GM18861 (cell line): ENCODE results near the gene TMED3.
"Not testable (repeated sequence)": the region's sequence is repeated elsewhere in the genome, so short reads cannot be mapped to it uniquely, and the experiment has no call there.

Experiments
- ATAC-seq: cut with Tn5 transposase; IDR thresholded peaks from one replicate; pipeline ENCODE4 v1.9.1; 2021; ENCODE audit not compliant: unreplicated experiment

The TMED3 gene

DNA sequence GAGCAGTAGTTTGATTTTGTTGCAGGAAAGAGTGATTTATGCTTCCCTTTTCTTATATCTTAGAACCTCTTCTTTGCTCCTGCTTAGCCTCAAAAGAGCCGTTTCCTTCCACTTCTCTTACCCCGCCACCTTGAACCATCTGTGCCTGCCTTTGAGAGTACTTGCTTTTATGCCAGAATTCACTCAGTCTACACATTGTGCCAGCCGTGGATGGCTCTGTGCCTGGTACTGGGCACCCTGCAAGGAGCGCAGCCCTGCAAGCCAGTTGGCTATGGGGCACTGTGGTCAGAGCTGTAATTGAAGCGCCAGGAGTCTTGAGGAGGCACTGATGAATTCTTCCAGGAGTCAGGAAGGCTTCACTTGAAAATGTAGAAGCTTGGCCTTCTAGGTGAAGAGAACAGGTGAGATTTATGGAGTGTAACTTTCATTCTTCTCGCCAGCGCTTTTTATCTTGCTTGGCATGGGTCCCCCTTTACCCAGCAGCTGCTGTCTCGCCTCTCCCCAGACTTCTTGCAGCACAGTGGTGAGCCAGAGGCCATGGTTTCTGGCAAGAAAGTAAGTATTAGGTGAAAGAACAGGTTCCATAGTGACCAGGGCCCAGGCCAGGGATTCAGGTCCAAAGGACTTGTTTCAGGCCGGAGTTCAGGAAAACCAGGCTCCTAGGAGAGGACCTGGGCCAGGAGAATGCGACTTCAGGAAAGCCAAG, 4.9 kb downstream of the TMED3 start:
- ATAC-seq: no peak

DNA sequence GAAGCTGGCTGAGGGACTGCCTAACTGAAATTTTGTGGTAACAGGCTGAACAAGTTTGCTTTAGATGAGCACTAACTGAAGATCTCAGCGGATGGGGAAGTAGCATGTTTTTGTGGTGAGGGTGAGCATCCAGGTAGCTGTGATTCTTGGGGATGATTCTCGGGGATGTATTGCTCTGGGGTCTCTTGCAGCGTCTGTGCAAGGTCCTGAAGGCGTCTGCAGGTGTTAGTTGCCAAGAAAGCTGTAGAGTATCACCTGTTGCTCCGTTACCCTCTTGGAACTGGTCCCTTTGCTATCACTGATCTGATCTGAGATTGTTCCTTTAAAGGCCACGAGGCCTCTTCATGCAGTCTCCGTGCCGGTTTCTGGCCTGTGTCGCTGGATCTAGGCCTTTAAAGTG, 6.0 kb downstream of the TMED3 start:
- no peak for ATAC-seq

DNA sequence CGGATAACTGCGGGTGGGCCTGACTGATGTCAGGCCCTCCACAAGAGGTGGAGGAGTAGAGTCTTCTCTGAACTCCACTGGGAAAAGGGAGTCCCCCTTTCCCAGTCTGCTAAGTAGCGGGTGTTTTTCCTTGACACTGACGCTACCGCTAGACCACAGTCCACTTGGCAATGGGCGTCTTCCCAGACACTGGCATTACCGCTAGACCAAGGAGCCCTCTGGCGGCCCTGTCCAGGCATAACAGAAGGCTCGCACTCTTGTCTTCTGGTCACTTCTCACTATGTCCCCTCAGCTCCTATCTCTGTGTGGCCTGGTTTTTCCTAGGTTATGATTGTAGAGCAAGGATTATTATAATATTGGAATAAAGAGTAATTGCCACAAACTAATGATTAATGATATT, 9.1 kb downstream of the TMED3 start:
- ATAC-seq: not testable (repeated sequence)

DNA sequence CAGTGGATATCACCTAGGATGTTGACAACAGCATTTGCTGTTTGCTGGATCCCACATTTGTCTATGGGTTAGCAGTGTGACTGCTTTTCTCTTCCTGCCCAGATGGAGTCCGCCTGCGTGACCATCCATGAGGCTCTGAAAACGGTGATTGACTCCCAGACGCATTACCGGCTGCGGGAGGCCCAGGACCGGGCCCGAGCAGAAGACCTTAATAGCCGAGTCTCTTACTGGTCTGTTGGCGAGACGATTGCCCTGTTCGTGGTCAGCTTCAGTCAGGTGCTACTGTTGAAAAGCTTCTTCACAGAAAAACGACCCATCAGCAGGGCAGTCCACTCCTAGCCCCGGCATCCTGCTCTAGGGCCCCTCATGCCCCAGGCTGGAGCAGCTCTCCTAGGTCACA, 11.0 kb downstream of the TMED3 start:
- no peak for ATAC-seq

DNA sequence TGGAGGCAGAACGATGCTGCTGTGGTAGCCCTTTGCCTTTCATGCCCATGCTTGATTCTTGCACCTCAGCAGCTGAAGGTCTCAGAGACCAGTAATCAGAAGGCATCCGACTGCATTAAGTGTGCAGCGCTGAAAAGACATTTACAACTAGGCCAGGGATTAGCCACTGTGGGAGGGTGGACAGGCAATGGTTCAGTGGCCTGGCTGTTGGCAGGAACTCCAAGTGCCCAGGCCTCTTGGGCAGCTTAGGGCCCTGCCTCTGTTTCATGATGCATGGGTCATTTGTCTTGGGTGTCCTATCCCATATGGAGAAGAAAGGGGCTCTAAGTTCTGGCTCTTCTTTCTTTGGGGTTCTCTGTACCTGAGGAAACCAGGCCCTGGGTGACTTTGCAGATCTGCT, 11.4 kb downstream of the TMED3 start:
- no peak for ATAC-seq

DNA sequence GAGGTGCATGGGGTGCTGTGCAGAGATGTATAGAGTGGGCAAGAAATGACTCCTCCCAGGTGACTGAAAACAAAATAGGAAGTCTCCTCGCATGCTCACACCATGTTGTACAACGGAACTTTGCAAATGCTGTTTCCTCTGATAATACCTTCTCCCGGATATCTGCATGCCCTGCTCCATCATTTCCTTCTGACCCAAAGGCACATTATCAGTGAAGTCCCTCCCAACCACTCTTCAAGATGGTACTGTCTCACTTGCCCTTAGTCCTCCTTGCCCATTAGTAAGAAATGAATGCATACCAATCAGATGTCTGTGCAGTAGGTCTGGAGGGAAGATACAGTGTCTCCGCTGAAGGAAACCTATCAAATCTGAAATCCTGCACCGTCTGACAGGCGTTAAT, 12.0 kb downstream of the TMED3 start:
- no peak for ATAC-seq

DNA sequence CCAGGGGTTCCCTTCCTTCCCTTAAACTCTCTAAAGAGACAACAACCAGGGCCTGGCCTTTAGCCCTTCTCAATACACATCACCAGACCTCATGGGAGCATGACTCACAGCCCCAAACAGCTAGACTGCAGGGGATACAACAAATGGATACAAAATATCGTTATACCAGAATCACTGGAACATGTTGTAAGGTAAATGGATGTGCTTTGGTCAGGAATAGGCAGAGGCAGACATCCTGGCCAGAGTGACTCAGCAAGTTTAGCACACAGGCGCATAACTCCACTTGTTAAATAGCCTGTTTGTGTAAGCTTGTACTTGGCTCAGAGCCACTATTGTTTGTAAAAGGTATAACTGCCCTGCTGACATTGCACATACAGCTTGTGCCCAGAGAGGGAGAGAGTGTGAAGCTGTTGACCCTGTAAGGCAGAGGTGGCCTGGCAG, 18.3 kb downstream of the TMED3 start:
- no peak for ATAC-seq

DNA sequence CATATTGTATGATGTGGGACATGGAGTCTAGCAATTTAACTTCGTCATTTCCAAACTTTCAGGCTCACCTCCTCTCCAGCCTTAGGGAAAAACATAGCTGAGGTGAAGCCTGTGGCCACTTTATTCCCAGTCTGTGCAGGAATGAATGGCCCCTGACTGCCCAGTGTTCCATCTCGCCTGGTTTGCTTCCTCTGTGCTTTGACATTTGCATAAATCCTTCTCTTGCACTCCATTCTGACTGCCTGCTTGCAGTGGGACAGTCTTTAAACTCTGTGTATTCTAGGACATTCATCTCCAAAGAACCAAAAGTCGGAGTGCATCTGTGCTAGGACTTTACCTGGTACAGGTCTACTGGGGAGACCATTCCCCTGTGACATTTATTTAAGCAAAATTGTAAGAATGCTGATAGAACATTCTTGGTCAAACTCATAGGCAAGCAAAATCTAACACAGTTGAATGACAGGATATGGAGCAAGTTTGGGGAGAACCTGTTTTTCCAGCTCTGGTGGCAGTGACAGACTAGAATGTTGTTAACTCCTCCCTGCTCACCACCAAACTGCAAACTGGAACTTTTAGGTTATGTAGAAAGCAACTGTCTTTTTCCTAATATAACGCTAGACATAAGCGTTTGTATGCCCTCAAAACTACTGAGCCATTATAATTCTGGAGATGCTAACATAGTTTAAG, 22.1 kb downstream of the TMED3 start:
- no peak for ATAC-seq

DNA sequence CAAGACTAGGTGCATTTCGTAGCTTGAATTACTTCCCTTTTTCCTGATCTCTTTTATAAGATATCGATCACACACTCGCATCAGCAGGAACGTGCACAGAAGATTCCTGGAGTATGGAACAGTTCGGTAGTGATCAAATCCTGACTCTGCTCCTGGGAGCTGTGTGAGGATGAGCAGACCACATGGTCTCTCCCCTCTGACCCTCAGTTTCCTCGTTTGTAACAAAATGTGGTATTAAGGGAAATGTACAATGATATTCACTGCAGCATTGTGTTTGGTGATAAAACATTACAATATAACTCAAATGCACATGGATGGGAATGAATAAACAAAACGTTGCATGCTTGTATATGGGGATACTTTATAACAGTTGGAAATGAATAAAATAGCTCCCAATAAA, 26.7 kb downstream of the TMED3 start:
- no peak for ATAC-seq

DNA sequence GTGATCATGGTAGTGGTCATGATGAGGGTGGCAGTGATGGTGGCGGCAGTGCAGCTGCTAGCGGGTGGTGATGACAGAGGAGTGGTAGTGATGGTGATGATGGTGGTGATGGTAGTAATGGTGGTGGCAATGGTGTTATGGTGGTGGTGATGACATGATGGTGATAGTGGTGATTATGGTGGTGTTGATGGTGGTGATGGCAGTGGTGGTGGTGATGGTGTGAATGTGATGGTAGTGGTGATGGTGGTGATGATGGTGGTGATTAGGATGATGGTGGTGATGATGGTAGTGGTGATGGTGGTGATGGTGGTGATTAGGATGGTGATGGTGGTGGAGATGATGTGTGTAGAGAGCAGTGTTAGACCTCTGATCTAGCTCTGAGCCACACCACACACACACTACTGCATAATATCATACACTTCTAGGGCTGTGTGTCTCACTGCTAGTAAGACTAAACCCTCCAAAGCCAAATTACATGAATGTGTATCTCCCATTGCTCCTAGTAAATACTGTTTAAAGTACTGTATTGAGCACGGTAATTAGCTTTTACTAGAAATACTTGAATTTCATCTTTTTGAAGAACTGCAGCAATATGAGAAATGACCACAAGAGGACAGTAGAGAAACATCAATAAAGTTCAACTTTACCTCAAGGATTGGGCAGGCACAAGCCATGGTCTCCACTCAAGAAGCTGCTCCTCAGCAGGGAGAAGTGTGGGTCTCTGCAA, 28.8 kb downstream of the TMED3 start:
- no peak for ATAC-seq

DNA sequence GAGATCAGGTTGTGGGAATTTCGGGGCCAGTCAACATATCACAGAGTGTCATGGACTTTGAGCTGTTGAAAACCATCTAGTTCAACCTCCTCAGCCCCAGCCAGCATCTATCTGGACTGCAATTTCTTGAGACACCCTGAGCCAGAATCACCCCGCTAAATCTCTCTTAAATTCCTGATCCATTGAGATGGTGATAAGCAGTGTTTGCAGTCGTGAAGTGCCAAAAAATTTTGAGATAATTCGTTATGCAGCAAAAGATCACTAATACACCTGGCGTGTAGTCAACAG, 29.3 kb downstream of the TMED3 start:
- no peak for ATAC-seq

DNA sequence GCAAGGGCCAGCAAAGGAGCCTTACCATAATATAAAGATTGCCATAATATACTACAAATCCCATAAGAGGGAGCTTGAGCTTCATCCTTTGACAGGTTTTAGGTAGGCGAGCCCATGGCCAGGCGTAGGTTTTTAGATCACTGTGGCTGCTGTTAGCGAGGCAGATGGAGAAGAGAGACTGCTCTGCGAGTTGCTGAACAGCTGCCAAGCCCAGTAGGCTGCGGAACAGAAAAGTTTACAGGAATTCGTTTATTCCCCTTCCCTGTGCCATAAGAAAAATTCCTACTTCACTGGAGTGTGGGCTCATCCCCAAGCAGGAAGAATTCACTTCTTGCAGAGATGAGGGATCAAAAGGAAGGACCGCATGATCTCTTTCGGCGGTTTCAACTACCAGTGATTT, 30.5 kb downstream of the TMED3 start:
- ATAC-seq: no peak

DNA sequence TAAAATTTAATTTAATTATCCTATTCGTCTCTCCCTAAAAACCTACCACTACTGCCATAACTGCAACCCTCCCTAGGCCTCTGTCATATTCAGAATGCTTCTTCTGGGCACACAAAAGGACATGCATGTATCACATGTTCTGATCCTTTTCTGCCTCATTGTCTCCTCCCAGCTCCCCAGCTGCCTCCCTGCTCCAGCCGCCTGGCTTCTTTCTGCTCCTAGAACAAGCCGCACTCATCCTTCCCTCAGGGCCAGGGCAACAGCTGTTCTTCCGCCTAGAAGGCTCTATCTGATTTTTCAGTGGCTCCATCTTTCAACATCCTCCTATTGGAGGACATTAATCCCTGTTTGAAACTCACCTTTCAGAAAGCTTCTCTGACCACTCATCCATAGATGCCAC, 38.6 kb downstream of the TMED3 start:
- ATAC-seq: no peak

DNA sequence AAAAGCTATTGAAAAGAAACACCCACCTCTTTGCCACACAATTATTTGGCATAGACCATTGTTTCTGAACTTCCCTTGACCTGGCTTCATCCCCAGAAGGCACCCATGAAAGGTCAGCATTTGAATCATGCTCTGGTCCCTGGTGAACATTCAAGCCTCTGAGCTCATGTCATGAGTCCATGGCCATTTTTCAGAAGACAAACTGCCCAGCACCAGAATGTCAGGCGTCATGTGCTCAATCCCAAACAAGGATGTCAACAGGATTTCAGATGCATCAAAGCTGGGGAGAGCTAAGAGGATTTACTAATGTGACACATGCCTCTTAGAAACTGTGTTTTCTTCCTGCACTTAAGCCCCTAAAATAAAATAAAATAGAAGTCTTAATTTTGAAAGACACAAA, 41.3 kb downstream of the TMED3 start:
- no peak for ATAC-seq

DNA sequence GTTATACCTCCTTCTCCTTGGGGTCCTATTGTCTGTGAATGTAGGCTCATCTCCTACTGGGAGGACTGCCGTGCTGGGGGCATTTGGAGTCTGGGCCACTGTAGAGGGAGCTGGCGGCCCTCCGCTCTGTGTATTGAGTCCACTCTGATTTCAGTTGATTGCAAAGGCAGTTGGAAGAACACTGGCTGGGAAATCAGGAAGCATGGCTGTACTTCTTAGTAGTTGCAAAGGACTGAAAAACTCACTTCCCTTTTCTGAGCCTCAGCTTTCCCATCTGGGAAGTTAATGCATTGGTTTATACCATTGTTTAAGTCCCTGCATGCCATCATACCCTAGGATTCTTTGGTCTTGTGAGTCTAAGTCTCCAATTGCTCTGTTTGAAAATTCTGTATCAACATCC, 46.7 kb downstream of the TMED3 start:
- ATAC-seq: no peak

DNA sequence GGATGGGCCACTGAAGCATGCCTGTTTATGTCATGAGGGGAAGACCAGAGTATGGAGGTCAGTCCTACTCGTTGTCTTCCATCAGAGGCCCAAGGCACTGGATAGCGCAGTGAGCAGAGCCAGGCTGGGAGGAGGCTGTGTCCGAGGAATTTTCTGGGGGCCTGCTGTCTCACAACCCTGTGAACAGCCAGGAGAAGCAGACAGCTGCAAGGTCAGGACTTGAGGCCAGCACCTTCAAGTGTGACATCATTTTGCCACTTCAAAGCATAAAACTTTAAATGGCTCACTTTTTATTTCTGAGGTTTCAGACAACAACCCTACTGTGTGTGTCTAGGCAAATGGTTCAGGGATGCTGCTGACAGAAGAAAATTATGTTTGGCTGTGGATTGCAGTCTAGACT, 47.2 kb downstream of the TMED3 start:
- ATAC-seq: no peak

DNA sequence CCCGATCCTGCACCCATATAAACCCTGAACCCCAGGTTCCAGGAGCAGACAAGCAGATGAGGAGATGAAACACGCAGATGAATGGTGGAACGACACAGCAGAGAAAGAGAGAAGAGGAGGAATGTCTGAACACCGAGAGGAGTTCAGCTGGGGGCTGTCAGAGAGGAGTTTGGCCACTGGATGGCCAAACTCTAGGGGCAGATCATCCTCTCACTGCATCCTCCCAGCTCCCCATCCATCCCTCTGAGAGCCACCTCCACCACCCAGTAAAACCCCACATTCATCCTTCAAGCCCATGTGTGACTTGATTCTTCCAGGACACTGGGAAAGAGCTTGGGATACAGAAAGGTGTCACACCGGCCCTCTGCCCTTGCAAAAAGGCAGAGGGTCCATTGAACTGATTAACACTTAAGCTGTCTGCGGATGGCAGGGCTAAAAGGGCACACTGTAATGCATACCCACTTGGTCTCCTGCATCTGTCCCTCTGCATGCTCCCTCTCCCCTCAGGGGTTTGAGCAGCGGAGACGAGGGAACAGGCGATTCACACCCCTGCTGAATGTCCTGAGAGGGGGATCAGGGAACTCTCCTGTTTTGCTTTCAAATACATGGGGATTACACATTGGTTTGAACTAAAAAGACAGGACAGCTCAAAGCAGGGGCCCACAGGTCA, 53.8 kb downstream of the TMED3 start:
- no peak for ATAC-seq

DNA sequence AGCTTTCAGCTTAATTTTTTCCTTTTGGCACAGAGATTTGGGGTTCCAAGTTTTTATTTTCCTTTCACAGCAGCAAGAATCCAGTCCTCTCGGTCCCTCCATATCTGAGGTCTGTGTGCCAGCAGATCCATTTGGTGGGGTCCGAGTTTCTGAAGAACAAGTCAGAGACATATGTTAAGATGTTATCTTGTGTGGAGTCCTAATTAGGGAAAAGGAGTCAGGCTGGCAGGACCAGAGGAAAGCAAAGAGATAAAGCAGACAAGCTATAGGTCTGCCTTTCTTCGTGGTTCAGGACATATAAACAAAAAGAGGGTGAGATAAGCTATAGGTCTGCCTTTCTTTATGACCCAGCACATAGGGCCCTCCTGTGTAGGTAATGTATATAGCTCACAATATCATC, 54.9 kb downstream of the TMED3 start:
- no peak for ATAC-seq

DNA sequence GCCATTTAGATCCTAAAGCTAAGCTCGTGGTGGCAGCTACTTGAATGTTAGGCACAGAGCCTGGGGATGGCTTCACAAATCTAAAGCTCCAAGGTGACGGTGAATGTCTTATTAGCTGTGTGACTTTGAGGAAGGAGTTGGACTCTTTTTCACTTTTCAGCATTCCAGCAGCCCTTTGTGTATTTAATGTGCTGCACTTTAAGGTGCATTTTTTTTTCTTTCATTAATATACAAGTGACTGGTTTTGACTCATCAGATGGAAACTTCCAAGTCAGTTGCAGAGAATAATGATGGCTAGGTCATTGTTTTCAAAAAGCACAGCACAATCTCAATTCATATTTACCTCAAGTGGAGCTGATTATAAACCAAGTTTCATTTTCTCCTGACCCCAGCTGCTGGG, 55.8 kb downstream of the TMED3 start:
- ATAC-seq: no peak

DNA sequence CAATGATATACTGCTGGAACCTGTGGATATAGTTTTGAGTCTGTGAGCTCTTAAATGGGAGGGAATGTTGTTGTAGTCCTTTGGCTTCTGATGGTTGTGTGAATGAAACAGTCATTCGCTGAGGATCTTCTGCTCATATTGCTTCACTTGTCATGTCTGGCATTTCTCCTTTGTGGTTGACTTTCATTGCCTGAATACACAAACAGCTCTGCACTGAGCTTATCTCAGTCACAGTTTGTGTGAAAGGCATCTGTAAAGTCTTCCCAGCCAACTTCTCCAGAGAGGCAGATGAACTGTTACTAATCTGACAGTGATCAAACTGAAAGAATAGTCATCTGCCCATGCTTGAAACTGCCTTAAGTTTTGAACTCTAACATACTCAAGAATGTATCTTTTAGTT, 59.8 kb downstream of the TMED3 start:
- no peak for ATAC-seq

DNA sequence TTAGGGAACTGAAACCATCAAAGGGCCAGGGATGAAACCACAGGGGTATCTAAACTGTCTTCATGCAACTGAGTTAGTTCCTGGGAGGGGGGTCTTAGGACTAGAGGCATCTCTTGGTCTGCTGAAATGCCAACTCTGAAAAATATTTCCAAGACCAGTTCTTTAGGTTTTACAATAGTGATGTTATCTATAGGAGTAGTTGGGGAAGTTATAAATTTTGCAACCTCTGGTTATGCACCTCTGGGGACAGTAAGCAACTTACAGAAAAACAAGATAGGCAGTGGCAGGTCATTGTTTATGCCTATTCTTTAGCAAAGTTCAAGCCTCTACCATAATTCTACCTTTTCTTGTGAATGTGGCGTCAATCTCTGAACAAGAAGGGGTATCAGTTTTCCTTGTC, 60.7 kb downstream of the TMED3 start:
- ATAC-seq: no peak

DNA sequence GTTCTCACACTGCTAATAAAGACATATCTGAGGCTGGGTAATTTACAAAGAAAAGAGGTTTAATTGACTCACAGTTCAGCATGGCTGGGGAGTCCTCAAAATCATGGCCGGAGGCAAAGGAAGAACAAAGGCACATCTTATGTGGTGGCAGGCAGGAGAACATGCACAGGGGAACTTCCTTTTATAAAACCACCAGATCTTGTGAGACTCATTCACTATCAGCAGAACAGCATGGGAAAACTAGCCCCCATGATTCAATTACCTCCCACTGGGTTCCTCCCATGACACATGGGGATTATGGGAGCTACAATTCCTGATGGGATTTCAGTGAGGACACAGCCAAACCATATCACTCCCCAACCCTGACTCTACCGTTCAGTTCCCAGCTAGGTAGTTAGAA, 61.5 kb downstream of the TMED3 start:
- no peak for ATAC-seq
